ENCODE measurements around the gene CRYBA4.

The CRYBA4 gene

DNA sequence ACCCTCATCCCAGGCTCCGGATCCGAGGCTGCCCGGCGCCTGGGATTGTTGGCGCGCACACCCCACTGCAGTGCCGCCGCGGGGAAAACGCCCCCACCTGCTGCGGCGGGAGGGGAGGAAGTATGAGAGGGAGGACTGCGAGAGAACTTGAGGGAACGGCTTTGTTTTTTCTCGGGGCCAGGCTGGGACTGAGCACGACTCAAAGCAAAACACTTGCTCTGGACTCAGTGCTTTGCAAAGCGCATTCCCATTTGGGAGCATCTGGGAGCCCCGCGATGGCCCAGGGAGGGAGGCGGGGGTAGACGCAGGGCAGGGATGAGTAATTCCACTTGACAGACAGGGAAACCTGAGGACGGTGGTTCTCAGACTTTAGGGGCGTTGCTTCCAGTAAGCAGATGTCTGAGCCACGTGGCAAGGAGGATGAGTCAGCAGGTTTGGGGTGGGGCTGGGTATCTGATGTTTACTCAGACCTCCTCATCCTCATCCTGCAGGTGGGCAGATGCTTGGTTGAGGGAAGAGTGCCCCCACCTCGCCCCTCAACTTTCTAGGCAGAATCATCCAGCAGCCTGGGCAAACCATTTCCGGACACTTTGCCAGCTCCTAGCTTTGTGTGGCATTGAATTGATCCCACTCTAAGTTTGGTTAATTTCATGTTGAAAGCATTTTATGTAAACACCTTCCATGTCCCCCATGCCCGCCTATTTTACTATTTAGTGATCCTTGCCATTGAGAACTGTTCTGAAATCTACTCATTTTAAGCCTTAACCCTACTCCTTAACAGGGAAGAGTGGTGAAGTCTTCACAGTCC, 37.1 kb downstream of the CRYBA4 start:
- peak; percentile 52 to 83 (median 71) for DNase-seq (ENCODE audit: low read depth in 4 of 4, low spot score in 1 of 4)

DNA sequence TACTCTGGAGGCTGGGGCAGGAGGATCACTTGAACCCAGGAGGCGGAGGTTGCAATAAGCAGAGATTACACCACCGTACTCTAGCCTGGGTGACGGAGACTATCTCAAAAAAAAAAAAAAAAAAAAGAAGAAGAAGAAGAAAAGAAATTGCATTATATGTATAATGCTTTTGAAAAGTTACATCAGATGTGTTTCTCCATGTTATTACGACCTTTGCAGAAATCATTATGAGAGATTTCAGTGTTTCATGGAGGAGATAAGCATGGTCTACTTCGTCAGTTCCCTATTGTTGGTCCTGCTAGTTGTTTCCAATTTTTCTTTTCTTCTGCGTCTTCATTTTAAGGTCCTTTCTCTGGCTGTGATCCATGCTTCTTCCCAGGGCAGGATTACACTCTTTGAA, 38.6 kb downstream of the CRYBA4 start:
- no peak for DNase-seq (ENCODE audit: low read depth in 4 of 4, low spot score in 1 of 4)

GRCh38 chr22:26660961-26661578, 39.3 kb downstream of the CRYBA4 start:
- no peak for DNase-seq (ENCODE audit: low read depth in 4 of 4, low spot score in 1 of 4)

DNA sequence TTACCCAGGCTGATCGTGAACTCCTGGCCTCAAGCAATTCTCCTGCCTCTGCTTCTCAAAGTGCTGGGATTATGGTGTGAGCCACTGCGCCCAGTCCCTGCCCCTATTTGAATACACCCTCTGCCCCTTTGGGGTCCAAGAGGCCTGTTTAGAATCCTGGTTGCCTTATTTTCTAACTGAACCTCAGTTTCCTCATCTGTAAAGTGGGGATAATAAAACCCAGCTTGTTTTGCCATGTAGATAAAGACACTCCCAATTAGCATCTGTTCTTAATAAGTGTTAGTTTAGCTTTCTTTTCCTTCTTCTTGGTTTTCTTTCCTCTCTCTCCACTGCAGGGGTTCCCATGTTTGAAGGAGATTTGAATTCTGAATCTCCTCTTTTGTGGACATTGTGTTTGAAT, 40.4 kb downstream of the CRYBA4 start:
- DNase-seq (ENCODE audit: low read depth in 4 of 4, low spot score in 1 of 4), result no peak

GRCh38 chr22:26663374-26663923, 41.7 kb downstream of the CRYBA4 start:
- DNase-seq (ENCODE audit: low read depth in 4 of 4, low spot score in 1 of 4), result no peak

DNA sequence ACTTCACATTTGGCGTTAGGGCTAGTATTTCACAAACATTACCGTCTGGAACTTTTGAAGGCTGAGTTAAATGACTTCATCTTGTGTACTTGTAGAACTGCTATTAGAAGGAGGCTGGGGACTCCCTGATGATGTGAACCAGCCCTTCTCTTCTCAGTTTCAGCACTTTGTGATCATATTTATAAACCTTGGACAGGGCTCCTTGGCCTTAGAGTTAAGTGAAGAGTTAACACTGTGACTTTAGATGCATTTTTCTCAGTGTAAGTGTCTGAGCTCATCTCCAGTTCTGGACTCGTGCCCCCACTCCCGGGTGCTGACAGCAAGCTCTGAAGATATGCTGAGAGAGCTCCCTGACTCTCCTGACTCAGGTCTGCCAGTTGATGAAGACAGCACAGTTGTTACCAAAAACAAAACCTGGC, 44.1 kb downstream of the CRYBA4 start:
- DNase-seq (ENCODE audit: low read depth in 4 of 4, low spot score in 1 of 4), result no peak

GRCh38 chr22:26667140-26667539, 45.4 kb downstream of the CRYBA4 start:
- DNase-seq (ENCODE audit: low read depth in 4 of 4, low spot score in 1 of 4), result no peak

- DNase-seq (ENCODE audit: low read depth in 4 of 4, low spot score in 1 of 4), result no peak
Measured at GRCh38 chr22:26669060-26669481, 47.3 kb downstream of the CRYBA4 start.

DNA sequence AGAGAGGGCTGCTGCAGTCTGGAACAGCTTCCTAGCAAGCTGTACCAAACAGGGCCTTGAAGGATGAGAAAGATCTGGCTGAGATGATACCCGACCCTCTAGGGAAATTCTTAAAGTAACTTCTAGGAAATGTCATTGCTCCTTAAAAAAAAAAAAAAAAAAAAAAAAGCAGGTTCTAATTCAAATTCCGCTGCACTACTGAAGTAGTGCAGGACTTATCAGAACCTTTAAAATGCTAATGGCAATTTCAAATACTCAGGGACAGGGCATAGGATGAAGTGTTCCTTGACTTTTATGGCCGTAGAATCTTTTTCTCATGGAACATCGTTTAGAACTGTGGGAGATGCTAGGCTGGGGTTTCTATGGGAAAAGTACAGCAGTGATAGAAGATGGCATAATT, 48.7 kb downstream of the CRYBA4 start:
- no peak for DNase-seq (ENCODE audit: low read depth in 4 of 4, low spot score in 1 of 4)

GRCh38 chr22:26671317-26672059, 49.7 kb downstream of the CRYBA4 start:
- peak in 3 of 4 experiments; percentile 45 to 54 (median 48) for DNase-seq (ENCODE audit: low read depth in 4 of 4, low spot score in 1 of 4)

GRCh38 chr22:26672060-26672471, 50.3 kb downstream of the CRYBA4 start:
- no peak for DNase-seq (ENCODE audit: low read depth in 4 of 4, low spot score in 1 of 4)

- DNase-seq (ENCODE audit: low read depth in 4 of 4, low spot score in 1 of 4), result peak; percentile 72 to 88 (median 82)
Measured at GRCh38 chr22:26672590-26673468, 51.1 kb downstream of the CRYBA4 start.

- no peak for DNase-seq (ENCODE audit: low read depth in 4 of 4, low spot score in 1 of 4)
Measured at GRCh38 chr22:26673486-26673885, 51.7 kb downstream of the CRYBA4 start.

- DNase-seq (ENCODE audit: low read depth in 4 of 4, low spot score in 1 of 4), result no peak
Measured at GRCh38 chr22:26674211-26675190, 52.7 kb downstream of the CRYBA4 start.

DNA sequence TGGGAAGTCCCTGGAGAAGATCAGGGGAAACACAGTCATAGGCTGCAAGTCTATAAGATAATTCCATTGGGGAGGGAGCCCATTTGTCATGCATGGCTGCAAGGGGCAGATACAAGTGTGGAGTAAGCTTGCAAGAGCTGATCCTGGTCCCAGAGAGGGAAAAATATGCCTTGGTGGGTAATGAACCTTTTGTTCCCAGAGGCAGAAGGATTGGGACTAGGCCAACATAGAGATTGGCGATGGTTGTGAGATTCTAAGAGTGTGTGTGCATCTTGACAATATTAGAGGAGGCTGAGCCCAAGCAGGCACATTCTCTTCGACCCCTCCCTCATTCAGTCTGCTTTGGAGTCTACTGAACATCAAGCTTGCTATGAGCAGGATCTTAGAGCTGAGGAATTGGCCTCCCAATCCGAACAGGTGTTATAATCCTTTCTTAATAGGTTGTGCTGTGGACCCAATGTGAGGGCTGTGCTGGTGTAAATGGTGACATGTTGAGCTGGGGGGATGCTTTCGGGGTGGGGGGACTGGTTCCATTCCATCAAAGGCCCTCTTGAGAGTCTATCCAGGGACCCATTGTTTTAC, 54.0 kb downstream of the CRYBA4 start:
- DNase-seq (ENCODE audit: low read depth in 4 of 4, low spot score in 1 of 4), result no peak

GRCh38 chr22:26677217-26677616, 55.5 kb downstream of the CRYBA4 start:
- no peak for DNase-seq (ENCODE audit: low read depth in 4 of 4, low spot score in 1 of 4)

- peak in 3 of 4 experiments; percentile 59 to 69 (median 62) for DNase-seq (ENCODE audit: low read depth in 4 of 4, low spot score in 1 of 4)
Measured at GRCh38 chr22:26679003-26679629, 57.4 kb downstream of the CRYBA4 start.
